NT2/D1 (cell line): ENCODE data around the gene SLC25A31.

ENCODE experiments used
- SUZ12 ChIP-seq: IDR thresholded peaks from 2 replicates; pipeline ENCODE4 v1.6.1; 2011; ENCODE audit not compliant: insufficient read length, insufficient read depth; ENCODE audit errors: extremely low read depth
- YY1 ChIP-seq: IDR thresholded peaks from 2 replicates; pipeline ENCODE4 v1.6.1; 2011; ENCODE audit not compliant: insufficient read length, insufficient read depth
- ZNF274 ChIP-seq: IDR thresholded peaks from 2 replicates; pipeline ENCODE4 v1.6.1; 2011; ENCODE audit warnings: mild to moderate bottlenecking, low read depth, low read length

GRCh38 chr4:127748957-127749356 is 18.8 kb downstream of the SLC25A31 start:
- no peak for TF ChIP-seq YY1
- TF ChIP-seq SUZ12: no peak
- no peak for TF ChIP-seq ZNF274
